Measurements from ENCODE around the gene WFDC6.
"Not testable (repeated sequence)": the region's sequence is repeated elsewhere in the genome, so short reads cannot be mapped to it uniquely, and the experiment has no call there.

WFDC6 gene

GRCh38 chr20:45539382-45539781 is at the start of gene WFDC6:
TSS of gene WFDC6 (minus strand) at chr20:45539482. CDS start at chr20:45539407, 75 bp downstream.
- TF ChIP-seq, protein P1, sequence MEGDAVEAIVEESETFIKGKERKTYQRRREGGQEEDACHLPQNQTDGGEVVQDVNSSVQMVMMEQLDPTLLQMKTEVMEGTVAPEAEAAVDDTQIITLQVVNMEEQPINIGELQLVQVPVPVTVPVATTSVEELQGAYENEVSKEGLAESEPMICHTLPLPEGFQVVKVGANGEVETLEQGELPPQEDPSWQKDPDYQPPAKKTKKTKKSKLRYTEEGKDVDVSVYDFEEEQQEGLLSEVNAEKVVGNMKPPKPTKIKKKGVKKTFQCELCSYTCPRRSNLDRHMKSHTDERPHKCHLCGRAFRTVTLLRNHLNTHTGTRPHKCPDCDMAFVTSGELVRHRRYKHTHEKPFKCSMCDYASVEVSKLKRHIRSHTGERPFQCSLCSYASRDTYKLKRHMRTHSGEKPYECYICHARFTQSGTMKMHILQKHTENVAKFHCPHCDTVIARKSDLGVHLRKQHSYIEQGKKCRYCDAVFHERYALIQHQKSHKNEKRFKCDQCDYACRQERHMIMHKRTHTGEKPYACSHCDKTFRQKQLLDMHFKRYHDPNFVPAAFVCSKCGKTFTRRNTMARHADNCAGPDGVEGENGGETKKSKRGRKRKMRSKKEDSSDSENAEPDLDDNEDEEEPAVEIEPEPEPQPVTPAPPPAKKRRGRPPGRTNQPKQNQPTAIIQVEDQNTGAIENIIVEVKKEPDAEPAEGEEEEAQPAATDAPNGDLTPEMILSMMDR (conservative IDR thresholded peaks at IDR 0.05; ENCODE audit: low read depth, low read length), result no peak
- H3K4me3 ChIP-seq (ENCODE audit: low read length), result no peak within 1 kb of the TSS
- DNase-seq (ENCODE audit: low read depth), result no peak

DNA sequence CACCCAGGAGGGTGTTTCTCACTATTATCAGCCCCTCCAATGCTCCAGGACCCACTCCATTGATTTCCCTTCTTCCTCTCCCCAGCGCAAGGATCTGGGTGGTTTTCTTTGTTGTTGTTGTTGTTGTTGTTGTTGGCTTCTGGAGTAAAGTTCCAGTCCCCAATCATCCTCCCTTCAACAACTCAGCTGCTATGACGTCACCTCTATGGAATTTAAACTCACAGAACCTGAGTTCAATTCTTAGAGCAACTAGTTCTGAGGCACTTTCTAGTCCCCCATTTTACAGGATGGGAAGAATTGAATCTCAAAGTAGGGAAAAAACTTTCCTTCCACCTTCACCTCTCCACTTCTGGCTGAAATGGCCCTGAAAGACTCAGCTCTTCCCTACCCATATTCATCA is 49.5 kb upstream of the WFDC6 start:
- TF ChIP-seq, protein P1 (conservative IDR thresholded peaks at IDR 0.05; ENCODE audit: low read depth, low read length), result no peak

GRCh38 chr20:45585986-45586385 is 46.7 kb upstream of the WFDC6 start:
- not testable (repeated sequence) for H3K4me3 ChIP-seq (ENCODE audit: low read length); DNase-seq (ENCODE audit: low read depth)

More for the DNA sequence above, 49.5 kb upstream of the WFDC6 start:
- no peak overlapping the region for H3K4me3 ChIP-seq (ENCODE audit: low read length)
- DNase-seq (ENCODE audit: low read depth), result no peak

GRCh38 chr20:45584294-45584693 is 45.0 kb upstream of the WFDC6 start:
- not testable (repeated sequence) for DNase-seq (ENCODE audit: low read depth); H3K4me3 ChIP-seq (ENCODE audit: low read length)

DNA sequence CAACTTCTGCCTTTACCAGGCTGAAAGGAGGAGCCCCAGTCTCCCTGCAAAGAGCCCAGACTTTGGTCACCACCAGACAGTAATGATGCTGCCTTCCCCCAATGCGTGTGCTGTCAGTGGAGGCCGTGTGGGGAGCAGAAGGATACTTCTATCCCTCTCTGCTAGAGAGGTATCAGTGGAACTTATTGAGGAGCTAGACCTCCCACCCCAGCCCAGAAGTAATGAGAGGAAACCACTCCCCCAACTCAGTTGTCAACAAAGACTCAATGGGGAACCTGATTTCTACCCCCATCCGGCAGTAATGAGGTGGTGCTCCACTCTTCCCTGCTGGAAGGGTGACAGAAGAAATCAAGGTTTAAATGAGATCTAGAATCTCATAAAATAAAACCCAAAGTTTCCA is 44.2 kb upstream of the WFDC6 start:
- DNase-seq (ENCODE audit: low read depth), result no peak
- no peak overlapping the region for H3K4me3 ChIP-seq (ENCODE audit: low read length)
- TF ChIP-seq, protein P1 (conservative IDR thresholded peaks at IDR 0.05; ENCODE audit: low read depth, low read length), result no peak

GRCh38 chr20:45581702-45582101 is 42.4 kb upstream of the WFDC6 start:
- no peak for DNase-seq (ENCODE audit: low read depth)
- no peak overlapping the region for H3K4me3 ChIP-seq (ENCODE audit: low read length)

DNA sequence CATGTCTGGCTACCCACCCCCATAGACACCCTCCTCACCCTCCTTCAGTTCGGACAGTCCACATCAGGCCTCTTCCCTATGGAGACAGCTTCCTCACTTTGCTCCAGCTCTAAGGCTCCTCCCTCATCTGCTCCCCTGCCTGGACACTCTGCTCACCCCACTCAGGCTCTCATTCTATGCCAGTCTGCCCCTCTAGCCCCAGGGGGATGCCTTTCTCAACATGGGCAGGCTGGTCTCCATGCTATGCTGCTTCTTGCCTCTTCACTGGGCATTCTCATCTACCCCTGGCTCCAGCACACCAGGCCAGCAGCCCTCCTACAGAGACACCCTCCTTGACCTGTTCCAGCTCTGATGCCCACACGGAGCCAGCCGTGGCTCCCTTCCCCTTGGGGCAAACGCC is 39.9 kb upstream of the WFDC6 start, which contains the start of gene WFDC8:
TSS of gene WFDC8 (minus strand) at position 101 of the 400 bp plus-strand sequence. CDS start at position 64, 37 bp downstream.
- H3K4me3 ChIP-seq (ENCODE audit: low read length), result no peak within 1 kb of the TSS
- TF ChIP-seq, protein P1 (conservative IDR thresholded peaks at IDR 0.05; ENCODE audit: low read depth, low read length), result no peak
- no peak for DNase-seq (ENCODE audit: low read depth)

More at GRCh38 chr20:45581702-45582101, 42.4 kb upstream of the WFDC6 start:
- TF ChIP-seq, protein P1 (conservative IDR thresholded peaks at IDR 0.05; ENCODE audit: low read depth, low read length), result no peak

DNA sequence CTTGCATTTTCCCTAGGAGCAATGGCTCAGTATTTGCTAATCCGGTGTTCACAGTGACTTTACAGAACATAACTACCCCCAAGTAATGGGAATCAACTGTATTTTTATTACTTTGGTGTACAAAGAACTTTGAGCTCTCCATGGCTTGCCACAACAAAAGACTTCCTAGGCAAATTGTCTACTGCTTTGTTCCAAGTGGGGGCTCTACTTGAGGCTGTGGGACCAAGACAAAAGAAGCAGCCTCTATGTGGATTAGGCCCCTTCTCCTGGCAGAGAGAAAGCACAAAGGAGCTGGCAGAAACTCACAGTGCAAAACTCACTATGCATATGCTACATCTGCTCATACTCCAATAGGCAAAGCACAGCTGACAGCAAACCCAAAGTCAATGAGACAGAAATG is 38.9 kb upstream of the WFDC6 start:
- H3K4me3 ChIP-seq (ENCODE audit: low read length), result no peak overlapping the region
- DNase-seq (ENCODE audit: low read depth), result no peak
- TF ChIP-seq, protein P1 (conservative IDR thresholded peaks at IDR 0.05; ENCODE audit: low read depth, low read length), result no peak
